NAMALWA (cell line): ENCODE measurements around the gene SCN1A.
"Not testable (repeated sequence)": the region's sequence is repeated elsewhere in the genome, so short reads cannot be mapped to it uniquely, and the experiment has no call there.

ENCODE experiments used
- DNase-seq: peaks from one replicate; pipeline ENCODE4 v3.0.0-alpha.2; 2015; ENCODE audit warnings: low spot score

SCN1A gene

DNA sequence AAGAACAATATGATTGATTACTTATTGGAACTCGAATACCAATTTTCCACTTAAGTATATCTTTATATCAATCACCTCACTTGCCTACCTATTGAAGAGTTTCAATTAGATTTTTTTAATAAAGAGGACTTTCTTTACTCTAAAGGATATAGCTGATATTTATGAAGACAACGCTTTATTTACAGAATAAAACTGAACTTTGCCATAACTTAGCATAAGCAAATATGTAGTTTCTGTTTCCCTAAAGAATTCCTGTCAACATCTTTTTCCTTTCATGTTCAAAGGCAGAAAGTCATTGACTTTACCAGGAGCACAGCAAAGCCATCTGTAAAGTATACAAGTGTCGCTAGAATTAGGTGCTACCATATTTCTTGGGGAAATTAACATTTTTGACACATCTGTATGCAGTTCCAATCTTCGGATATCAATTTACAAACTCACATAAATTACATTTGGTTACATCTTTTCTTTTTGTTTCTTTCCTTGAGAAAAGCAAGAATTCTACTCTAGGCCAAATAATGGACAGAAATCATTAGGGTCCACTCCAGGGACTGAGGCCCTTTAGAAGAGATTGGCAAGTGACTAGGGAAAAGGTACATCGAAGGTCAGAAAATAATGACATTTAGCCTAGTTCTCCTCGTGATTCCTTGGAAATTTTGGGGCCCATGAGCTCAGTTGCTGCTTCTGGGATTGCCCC is 7.5 kb upstream of the SCN1A start:
- DNase-seq: no peak

- DNase-seq: no peak
Observed at GRCh38 chr2:166134252-166135151, 6.7 kb upstream of the SCN1A start.

DNA sequence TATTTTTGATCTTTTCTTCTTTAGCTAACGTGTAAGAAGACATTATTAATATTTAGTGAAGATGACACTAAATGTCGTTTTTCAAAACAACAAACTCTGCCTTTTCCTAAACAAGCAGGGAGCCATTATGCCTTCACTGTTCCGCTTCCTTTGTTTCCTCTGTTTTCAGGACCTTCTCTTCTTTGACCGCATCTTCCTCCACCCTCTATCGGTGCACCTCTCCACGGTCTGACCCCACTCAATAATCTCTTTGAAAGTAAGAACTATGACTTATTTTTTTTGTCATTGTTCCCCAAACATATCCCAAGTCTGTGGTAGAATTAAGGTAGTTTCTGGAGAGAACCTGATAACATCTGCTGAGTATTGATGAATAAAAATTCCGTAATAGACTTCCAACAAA is 5.8 kb upstream of the SCN1A start:
- DNase-seq: no peak

DNA sequence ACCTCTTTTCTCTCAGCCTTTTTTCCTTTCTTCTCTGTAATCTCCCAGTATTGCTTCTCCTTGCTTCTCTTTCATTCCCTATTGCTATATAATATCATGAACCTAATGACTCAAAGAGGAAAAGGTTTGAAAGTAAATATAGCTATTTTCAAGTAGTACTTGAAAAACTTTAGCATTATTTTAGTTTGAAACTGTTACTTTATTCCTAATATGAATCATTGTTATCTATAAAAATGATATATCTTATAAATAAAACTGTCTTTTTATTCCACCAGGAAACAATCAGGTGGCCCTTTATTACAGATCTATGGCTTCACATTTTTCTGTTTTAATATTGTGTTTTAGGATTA is 311 bp upstream of the SCN1A start:
- DNase-seq: no peak

GRCh38 chr2:166126007-166126639 is 1.7 kb downstream of the SCN1A start:
- DNase-seq: no peak

- DNase-seq: no peak
Observed at GRCh38 chr2:166125557-166125956, 2.3 kb downstream of the SCN1A start.

DNA sequence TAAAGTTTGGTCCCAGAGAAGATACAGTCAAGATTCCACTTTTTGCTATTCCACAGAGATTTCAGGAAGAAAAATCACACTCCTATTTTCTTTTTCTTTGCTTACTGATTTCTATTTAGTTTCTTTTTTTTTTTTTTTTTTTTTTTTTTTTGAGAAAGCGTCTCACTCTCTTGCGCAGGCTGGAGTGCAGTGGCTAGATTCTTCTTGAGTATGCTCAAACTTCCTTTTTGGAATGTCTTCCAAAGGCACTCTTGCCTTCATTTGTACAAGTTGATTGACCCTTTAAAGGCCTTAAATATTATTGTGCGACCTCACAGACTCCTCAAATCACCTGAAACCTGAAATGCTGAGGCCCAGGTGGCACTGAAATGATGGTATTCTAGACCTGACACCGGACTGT is 9.6 kb downstream of the SCN1A start:
- no peak for DNase-seq

DNA sequence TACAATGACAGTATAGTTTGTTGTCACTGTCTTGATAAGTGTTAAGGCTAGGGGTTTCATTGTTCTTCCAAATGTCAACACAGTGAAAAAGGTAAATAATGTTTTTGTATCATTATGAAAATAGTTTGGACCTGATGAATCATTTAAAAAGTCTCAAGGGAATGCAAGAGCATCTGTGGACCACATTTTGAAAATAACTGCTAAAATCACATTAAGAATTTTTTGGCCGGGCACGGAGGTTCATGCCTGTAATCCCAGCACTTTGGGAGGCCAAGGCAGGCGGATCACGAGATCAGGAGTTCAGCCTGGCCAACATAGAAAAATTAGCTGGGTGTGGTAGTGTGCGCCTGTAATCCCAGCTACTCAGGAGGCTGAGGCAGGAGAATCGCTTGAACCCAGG is 10.3 kb downstream of the SCN1A start:
- DNase-seq: no peak

DNA sequence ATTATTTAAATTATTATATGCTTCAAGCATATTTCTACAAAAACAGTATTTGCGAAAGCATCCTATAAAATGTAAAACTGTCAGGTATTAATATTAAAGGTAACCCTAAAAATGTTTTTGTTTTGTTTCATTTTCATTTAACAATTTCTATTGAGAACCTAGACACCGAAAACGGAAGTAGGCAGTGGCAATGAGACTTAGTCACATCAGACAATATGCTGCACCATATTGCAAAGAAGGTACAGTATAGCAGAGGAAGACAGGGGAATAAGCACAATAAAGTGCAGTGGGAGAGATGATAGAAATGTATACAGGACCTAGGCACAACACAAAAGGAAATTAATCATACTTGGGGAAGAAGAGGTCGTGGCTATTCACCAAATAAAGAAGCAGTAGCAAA is 12.2 kb downstream of the SCN1A start:
- no peak for DNase-seq

DNA sequence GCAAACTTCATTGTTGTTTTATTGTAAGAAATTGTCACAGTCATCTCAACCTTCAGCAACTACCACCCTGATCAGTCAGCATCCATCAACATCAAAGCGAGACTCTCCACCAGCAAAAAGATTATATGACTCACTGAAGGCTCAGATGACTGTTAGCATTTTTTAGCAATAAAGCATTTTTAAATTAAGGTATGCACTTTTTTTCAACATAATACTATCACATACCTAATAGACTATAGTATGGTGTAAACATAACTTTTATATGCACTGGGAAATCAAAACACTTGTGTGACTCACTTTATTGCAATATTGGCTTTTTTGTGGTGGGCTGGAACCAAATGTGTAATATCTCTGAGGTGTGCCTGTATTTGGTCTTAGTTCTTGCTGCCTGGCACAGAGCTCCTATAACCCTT is 15.6 kb downstream of the SCN1A start:
- DNase-seq: no peak

DNA sequence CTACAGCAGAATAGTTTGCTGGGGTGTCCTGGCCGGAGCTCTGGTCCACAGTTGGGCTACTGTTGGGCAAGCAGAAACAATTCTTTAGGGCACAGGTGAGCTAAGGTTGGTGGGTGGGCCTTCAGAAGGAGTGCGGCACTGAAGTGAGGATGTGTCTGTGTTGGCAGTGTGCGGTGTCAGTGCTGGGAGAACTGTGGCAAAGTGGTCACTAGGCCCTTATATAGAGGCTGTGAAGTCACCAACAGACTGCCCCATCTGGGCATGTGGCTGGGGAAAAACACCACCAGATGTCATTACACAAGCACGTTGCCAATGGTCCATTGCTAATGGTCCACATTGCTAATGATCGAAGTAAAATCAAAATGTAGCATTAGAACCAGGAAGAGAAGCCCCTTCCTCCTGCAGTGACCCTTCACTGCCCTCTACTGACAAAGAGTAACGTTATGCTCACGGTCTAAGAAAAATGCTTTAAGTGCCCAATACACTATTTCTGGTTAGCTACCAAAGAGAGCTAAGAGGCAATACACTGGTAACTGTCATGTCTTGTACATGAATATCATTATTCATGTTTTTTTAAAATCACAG is 21.3 kb downstream of the SCN1A start:
- peak; percentile 52 for DNase-seq

GRCh38 chr2:166104773-166105172 is 23.0 kb downstream of the SCN1A start:
- DNase-seq: no peak

DNA sequence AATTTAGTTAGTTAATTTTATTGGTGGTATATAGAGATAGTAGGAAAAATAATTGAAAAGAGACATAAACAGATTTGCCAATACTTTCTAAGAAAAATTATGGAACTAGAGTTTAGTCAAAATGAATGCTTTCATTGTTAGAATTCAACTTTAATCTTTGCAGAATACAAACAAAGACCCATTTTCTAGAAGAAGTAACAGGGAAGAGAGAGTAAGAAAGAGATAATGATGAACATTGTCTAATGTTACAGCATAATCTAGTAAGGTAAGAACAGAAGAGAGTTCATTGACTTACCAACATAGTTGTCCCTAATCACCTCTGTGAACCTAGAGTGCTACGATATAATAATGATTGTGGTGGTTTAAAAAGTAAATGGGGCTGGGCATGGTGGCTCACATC is 23.7 kb downstream of the SCN1A start:
- no peak for DNase-seq

- not testable (repeated sequence) for DNase-seq
Observed at GRCh38 chr2:166103277-166103676, 24.5 kb downstream of the SCN1A start.

GRCh38 chr2:166094325-166094724 is 33.5 kb downstream of the SCN1A start:
- no peak for DNase-seq

DNA sequence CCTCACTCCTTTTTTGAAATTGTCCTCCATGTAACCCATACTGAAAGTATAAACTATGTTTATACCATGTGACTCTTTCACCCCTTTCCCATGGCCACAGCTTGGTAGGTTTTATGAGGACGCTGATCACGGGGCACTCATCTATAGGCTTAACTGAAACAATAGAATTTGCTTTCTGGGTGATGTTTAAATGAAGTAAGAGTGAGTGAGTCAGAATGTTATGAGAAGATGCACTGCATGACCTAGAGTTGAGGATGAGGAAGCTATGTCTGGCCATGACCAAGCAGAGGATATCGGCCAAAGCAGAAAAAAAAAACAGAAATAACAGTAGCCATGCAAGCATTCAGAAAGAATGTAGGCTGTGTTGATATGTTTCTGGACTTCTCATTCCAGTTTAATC is 34.9 kb downstream of the SCN1A start:
- DNase-seq: no peak

DNA sequence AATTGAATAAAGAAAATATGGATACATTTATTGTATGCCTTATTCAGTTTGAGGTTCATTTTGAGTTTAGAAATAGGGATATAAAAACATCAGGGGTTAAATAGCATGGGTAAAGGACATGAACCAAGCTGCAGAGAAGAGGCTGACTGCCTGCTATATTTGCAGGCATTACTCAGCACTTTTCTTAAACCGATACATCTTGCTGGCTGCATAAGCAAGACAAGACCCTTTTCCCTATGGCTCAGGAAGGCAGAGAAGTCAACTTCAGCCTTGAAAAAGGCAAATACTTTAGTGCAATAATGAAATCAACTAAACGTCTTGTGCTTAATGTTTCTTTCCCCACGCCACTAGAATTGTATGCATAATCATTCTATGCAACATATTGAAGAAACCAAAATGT is 36.4 kb downstream of the SCN1A start:
- DNase-seq: no peak

- DNase-seq: no peak
Observed at GRCh38 chr2:166090908-166091307, 36.9 kb downstream of the SCN1A start.

- DNase-seq: no peak
Observed at GRCh38 chr2:166090346-166090745, 37.5 kb downstream of the SCN1A start.

- DNase-seq: no peak
Observed at GRCh38 chr2:166088634-166089033, 39.2 kb downstream of the SCN1A start.

- DNase-seq: no peak
Observed at GRCh38 chr2:166084301-166084700, 43.5 kb downstream of the SCN1A start.

DNA sequence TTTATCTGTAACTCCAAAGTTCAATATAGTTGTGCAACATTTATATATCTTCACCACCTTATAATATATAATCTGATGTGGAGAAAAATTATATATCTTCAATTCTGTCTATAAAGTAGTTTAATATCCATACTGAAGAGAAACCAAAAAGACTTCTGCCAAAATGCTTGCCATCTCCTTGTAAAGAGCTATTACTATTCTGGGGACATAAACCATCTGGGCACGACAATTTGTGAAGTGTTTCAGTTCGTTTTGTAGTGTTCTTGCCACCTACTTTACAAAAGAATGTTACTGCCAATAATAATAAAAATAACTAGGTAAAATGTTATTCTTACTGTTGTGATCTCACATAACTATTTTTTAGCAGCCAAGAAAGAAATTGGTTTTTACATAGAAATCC is 45.1 kb downstream of the SCN1A start:
- DNase-seq: no peak

GRCh38 chr2:166081852-166082251 is 46.0 kb downstream of the SCN1A start:
- no peak for DNase-seq
